H1 (cell line): Measurements from ENCODE around the gene HTR2A. TPM values are rescaled to one million over a fixed set of nuclear protein-coding genes. Genes with fewer than 3 reads are reported as not detected.

Experiments
- CTCF ChIA-PET: fragments of 300-600 bp; sonication (Branson Sonifier 250); formaldehyde crosslinking; loops from one replicate; lab custom pipeline; 2021; ENCODE audit not compliant: partially characterized antibody; lab: Charles Lee
- POLR2A ChIA-PET: fragments of 300-600 bp; sonication (Branson Sonifier 250); formaldehyde crosslinking; loops from one replicate; lab custom pipeline; 2021; ENCODE audit warnings: inconsistent platforms; ENCODE audit not compliant: partially characterized antibody; lab: Charles Lee
- DNase-seq, 2 experiments: peaks; one replicate each; pipeline versions ENCODE4 v3.0.0 to v3.0.0-alpha.2; 2010 to 2022; ENCODE audit warnings: low spot score in 2 of 2, low read depth in 1 of 2, mixed read lengths in 1 of 2
- FAIRE-seq: peaks from 2 replicates; lab custom pipeline; 2011; peaks lifted over from hg19 to GRCh38; lab: Jason Lieb, UNC
- H2AFZ ChIP-seq: 2 replicates; pipeline ENCODE4 v1.8.1; 2012; ENCODE audit warnings: low read length, inconsistent platforms
- H2AK5ac ChIP-seq: 2 replicates; pipeline ENCODE4 v1.6.1; 2013; ENCODE audit warnings: low read depth, low read length
- H2BK120ac ChIP-seq: replicated peaks from 2 replicates; pipeline ENCODE3; 2013; ENCODE audit warnings: low read depth, low read length, inconsistent platforms
- H2BK12ac ChIP-seq: 2 replicates; pipeline ENCODE4 v1.6.1; 2013; ENCODE audit warnings: low read depth, low read length
- H2BK15ac ChIP-seq: 2 replicates; pipeline ENCODE4 v1.6.1; 2013; ENCODE audit warnings: low read length
- H2BK20ac ChIP-seq: 2 replicates; pipeline ENCODE4 v1.6.1; 2013; ENCODE audit warnings: low read length
- H2BK5ac ChIP-seq: 2 replicates; pipeline ENCODE4 v1.6.1; 2013; ENCODE audit warnings: low read depth, low read length
- H3K14ac ChIP-seq: 2 replicates; pipeline ENCODE4 v1.6.1; 2013; ENCODE audit warnings: inconsistent platforms; ENCODE audit not compliant: insufficient read length
- H3K18ac ChIP-seq: 2 replicates; pipeline ENCODE4 v1.6.1; 2013; ENCODE audit warnings: low read length; ENCODE audit errors: extremely low read depth
- H3K23ac ChIP-seq: 2 replicates; pipeline ENCODE4 v1.6.1; 2013; ENCODE audit warnings: inconsistent platforms; ENCODE audit not compliant: insufficient read length
- H3K23me2 ChIP-seq: 2 replicates; pipeline ENCODE4 v1.6.1; 2013; ENCODE audit warnings: low read depth, low read length
- H3K27ac ChIP-seq: 2 replicates; pipeline ENCODE4 v1.6.1; 2011; ENCODE audit warnings: low read depth, low read length, inconsistent platforms
- H3K27me3 ChIP-seq, 4 experiments: replicated peaks in 1 of 4; 1 replicate in 1 of 4; 2 replicates in 3 of 4; pipeline versions ENCODE4 v1.6.1 to v1.8.1; 2011 to 2013; ENCODE audit warnings: low read length in 3 of 4, mild to moderate bottlenecking in 3 of 4, inconsistent platforms in 2 of 4, mixed read lengths in 2 of 4, moderate library complexity in 1 of 4; ENCODE audit not compliant: control insufficient read depth in 3 of 4, insufficient read depth in 3 of 4; ENCODE audit errors: extremely low read depth in 1 of 4
- H3K36me3 ChIP-seq, 4 experiments: 2 replicates each; pipeline versions ENCODE4 v1.6.1 to v1.8.1; 2011 to 2013; ENCODE audit warnings: mild to moderate bottlenecking in 4 of 4, low read length in 3 of 4, moderate library complexity in 2 of 4, control low read depth in 1 of 4, inconsistent platforms in 1 of 4; ENCODE audit not compliant: insufficient read depth in 4 of 4, control insufficient read depth in 2 of 4
- H3K4ac ChIP-seq: replicated peaks from 2 replicates; pipeline ENCODE3; 2013; ENCODE audit warnings: low read length, low read depth, mixed read lengths, inconsistent platforms; ENCODE audit not compliant: insufficient read length
- H3K4me1 ChIP-seq, 4 experiments: replicated peaks in 1 of 4; 1 replicate in 1 of 4; 2 replicates in 3 of 4; pipeline versions ENCODE4 v1.6.1 to v1.8.1; 2011 to 2013; ENCODE audit warnings: low read length in 3 of 4, inconsistent platforms in 2 of 4, mixed read lengths in 1 of 4; ENCODE audit not compliant: insufficient read depth in 4 of 4, control insufficient read depth in 3 of 4
- H3K4me2 ChIP-seq, 2 experiments: 2 replicates each; pipeline versions ENCODE4 v1.6.1 to v1.8.1; 2011 to 2013; ENCODE audit warnings: low read depth in 2 of 2, low read length in 2 of 2, control low read depth in 1 of 2, inconsistent platforms in 1 of 2, mild to moderate bottlenecking in 1 of 2; ENCODE audit not compliant: insufficient read depth in 1 of 2
- H3K4me3 ChIP-seq, 4 experiments: fragments of 200-600, 300-600 bp in 1 of 4; sonication (generic), shearing (Covaris generic), sonication (Bioruptor Twin) in 1 of 4; 2 replicates each; pipeline versions ENCODE4 v1.5.1 to v1.8.1; 2011 to 2016; ENCODE audit warnings: low read length in 4 of 4, low read depth in 3 of 4, control low read depth in 2 of 4, inconsistent platforms in 2 of 4, mild to moderate bottlenecking in 2 of 4, mixed read lengths in 1 of 4, moderate library complexity in 1 of 4; ENCODE audit not compliant: insufficient read depth in 2 of 4; ENCODE audit errors: extremely low read depth in 1 of 4
- H3K56ac ChIP-seq: replicated peaks from 2 replicates; pipeline ENCODE3; 2013; ENCODE audit warnings: low read depth, mild to moderate bottlenecking, mixed read lengths, low read length, inconsistent platforms; ENCODE audit not compliant: insufficient read length
- H3K79me1 ChIP-seq: 2 replicates; pipeline ENCODE4 v1.6.1; 2013; ENCODE audit warnings: low read depth, low read length, control low read depth
- H3K79me2 ChIP-seq, 2 experiments: 2 replicates each; pipeline versions ENCODE4 v1.6.1 to v1.8.1; 2012 to 2013; ENCODE audit warnings: low read length in 2 of 2, mild to moderate bottlenecking in 2 of 2, inconsistent platforms in 1 of 2; ENCODE audit not compliant: insufficient read depth in 2 of 2, control insufficient read depth in 1 of 2
- H3K9ac ChIP-seq, 4 experiments: replicated peaks in 1 of 4; 1 replicate in 1 of 4; 2 replicates in 3 of 4; pipeline versions ENCODE4 v1.6.1 to v1.8.1; 2011 to 2013; ENCODE audit warnings: low read depth in 3 of 4, low read length in 3 of 4, control low read depth in 2 of 4, mild to moderate bottlenecking in 2 of 4, moderate library complexity in 2 of 4, inconsistent platforms in 1 of 4; ENCODE audit errors: extremely low read depth in 1 of 4
- H3K9me3 ChIP-seq, 2 experiments: 2 replicates each; pipeline versions ENCODE4 v1.6.1 to v1.8.1; 2012 to 2013; ENCODE audit warnings: mild to moderate bottlenecking in 2 of 2, moderate library complexity in 2 of 2, control low read depth in 1 of 2, inconsistent platforms in 1 of 2, low read depth in 1 of 2, low read length in 1 of 2, mixed read lengths in 1 of 2; ENCODE audit not compliant: insufficient read depth in 2 of 2
- H4K20me1 ChIP-seq, 2 experiments: replicated peaks in 1 of 2; 2 replicates each; pipeline versions ENCODE3 to v1.8.1; 2011 to 2013; ENCODE audit warnings: inconsistent platforms in 2 of 2, low read length in 2 of 2, mild to moderate bottlenecking in 1 of 2; ENCODE audit not compliant: insufficient read depth in 2 of 2, control insufficient read depth in 1 of 2
- H4K5ac ChIP-seq: 2 replicates; pipeline ENCODE4 v1.6.1; 2013; ENCODE audit warnings: low read length, low read depth, mixed read lengths, inconsistent platforms; ENCODE audit not compliant: insufficient read length
- H4K8ac ChIP-seq: 2 replicates; pipeline ENCODE4 v1.8.0; 2013; ENCODE audit warnings: mild to moderate bottlenecking, moderate library complexity, low read length, inconsistent platforms; ENCODE audit not compliant: insufficient read depth; ENCODE audit errors: extremely low read depth
- H4K91ac ChIP-seq: replicated peaks from 2 replicates; pipeline ENCODE3; 2013; ENCODE audit warnings: low read length, mixed read lengths, inconsistent platforms; ENCODE audit not compliant: insufficient read length
- BCL11A ChIP-seq, 2 experiments: IDR thresholded peaks; one replicate each; pipeline ENCODE4 v1.6.1; 2011; ENCODE audit warnings: low read depth in 2 of 2, low read length in 2 of 2, mild to moderate bottlenecking in 2 of 2
- HDAC6 ChIP-seq: IDR thresholded peaks from one replicate; pipeline ENCODE4 v1.7.1; 2012; ENCODE audit warnings: low read depth, mild to moderate bottlenecking, inconsistent platforms, low read length, moderate library complexity
- PHF8 ChIP-seq: fragments of 200-600 bp; sonication (generic); conservative IDR thresholded peaks from 2 replicates; pipeline ENCODE4 v1.7.1; 2012; ENCODE audit warnings: low read depth, mild to moderate bottlenecking, inconsistent platforms, low read length, moderate library complexity
- RAD21 ChIP-seq, 2 experiments: IDR thresholded peaks in 1 of 2; conservative IDR thresholded peaks in 1 of 2; 2 replicates each; pipeline ENCODE4 v1.6.1; 2011; ENCODE audit warnings: low read depth in 2 of 2, low read length in 2 of 2, improper control_type of control experiment in 1 of 2, inconsistent platforms in 1 of 2, mild to moderate bottlenecking in 1 of 2, moderate library complexity in 1 of 2
- SIRT6 ChIP-seq: IDR thresholded peaks from one replicate; pipeline ENCODE4 v1.7.1; 2012; ENCODE audit warnings: low read length, inconsistent platforms
- SP4 ChIP-seq: IDR thresholded peaks from 2 replicates; pipeline ENCODE4 v1.6.1; 2012; ENCODE audit warnings: low read length, inconsistent platforms
- ZNF274 ChIP-seq: IDR thresholded peaks from 2 replicates; pipeline ENCODE4 v1.7.0; 2012; ENCODE audit warnings: low read length, borderline replicate concordance; ENCODE audit errors: extremely low read depth
- WGBS, 2 experiments: shearing (Covaris generic) in 1 of 2; methylation state at CpG; one replicate each; pipeline versions ENCODE4 v1.1.6 to v1.1.7; 2013 to 2015; ENCODE audit warnings: low lambda C conversion rate in 2 of 2, mixed read lengths in 2 of 2, inconsistent platforms in 1 of 2, low coverage in 1 of 2, missing lambda C conversion rate in 1 of 2; ENCODE audit not compliant: insufficient replicate concordance in 2 of 2, insufficient coverage in 1 of 2, insufficient read length in 1 of 2; ENCODE audit errors: extremely low coverage in 1 of 2, missing lambda C conversion rate in 1 of 2; 5-methylcytosine and 5-hydroxymethylcytosine counted together
- polyA plus RNA-seq, 7 experiments: library from polyadenylated mRNA; depleted of rRNA in 3 of 7; stranded (reverse) in 5 of 7; unstranded in 2 of 7; fragments of >200 nt in 5 of 7; fragments of 200-250 nt in 2 of 7; gene quantifications; 1 replicate in 5 of 7; 2 replicates in 1 of 7; 4 replicates in 1 of 7; pipeline versions ENCODE4 v1.2.1 to v1.2.3, GENCODE V29; 2011 to 2013; ENCODE audit warnings: missing spikeins in 2 of 7, mixed read lengths in 2 of 7
- total RNA-seq: library from RNA; stranded (reverse); fragmentation: NEBNext Ultra II Directional; extraction: Animal tissue kit (Norgen Biotek cat#: 25700); gene quantifications from 2 replicates; pipeline ENCODE4 v1.2.1, GENCODE V29; 2021

The HTR2A gene
- total and polyA plus RNA-seq, 2 of the 8 experiments (the other 6 are each of a cell fraction or from before 2014, with no cell fraction given), result not detected

DNA sequence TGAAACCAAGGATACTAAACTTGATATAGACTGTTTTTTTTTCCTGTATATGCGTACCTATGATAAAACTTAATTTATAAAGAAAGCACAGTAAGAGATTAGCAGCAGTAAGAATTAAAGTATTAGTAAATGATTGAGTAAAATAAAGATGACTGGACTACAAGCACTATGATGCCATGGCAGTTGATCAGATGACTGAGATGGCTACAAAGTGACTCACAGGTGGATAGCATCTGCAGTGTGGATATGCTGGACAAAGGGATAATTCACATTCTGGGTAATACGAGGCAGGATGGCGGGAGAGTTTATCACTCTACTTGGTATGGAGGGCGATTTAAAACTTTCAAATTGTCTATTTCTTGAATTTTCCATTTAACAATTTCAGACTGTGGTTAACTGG is 11.8 kb downstream of the HTR2A start:
- Histone ChIP-seq H3K23me2 (no peaks in the 10 kb centered on the region), H4K8ac (no peak overlapping the region), H2BK12ac (no peak overlapping the region), H3K4ac (no peak overlapping the region), H3K4me1 (no peaks in the 10 kb centered on the region), H3K36me3 (no peaks in the 10 kb centered on the region), H3K79me2 (no peaks in the 10 kb centered on the region), H3K18ac (no peak overlapping the region), H3K4me3 (no peak overlapping the region), H3K79me1 (no peaks in the 10 kb centered on the region), H2BK5ac (no peak overlapping the region), H2AFZ (no peak overlapping the region), H3K9me3 (no peaks in the 10 kb centered on the region), H3K23ac (no peak overlapping the region), H3K27me3 (no peaks in the 10 kb centered on the region), H2BK120ac (no peak overlapping the region), H2BK20ac (no peak overlapping the region), H4K5ac (no peak overlapping the region), H2BK15ac (no peak overlapping the region), H4K20me1 (no peaks in the 10 kb centered on the region), H2AK5ac (no peak overlapping the region), H4K91ac (no peak overlapping the region), H3K9ac (no peak overlapping the region), H3K56ac (no peak overlapping the region), H3K14ac (no peak overlapping the region), H3K27ac (no peak overlapping the region), H3K4me2 (no peak overlapping the region)
- POLR2A ChIA-PET, result no interaction called here
- DNase-seq (no peak), FAIRE-seq (no peak)
- CTCF ChIA-PET, result interaction anchor here (1.2 to 2.9 kb wide), 2 partner anchors 8 to 55 kb away, joined by 3 to 15 read pairs; no protein-coding TSS in a partner anchor
- 87% methylated on average over 4 of the region's 4 CpGs; no CpG with 5 or more reads in 1 of the 2 experiments for WGBS, 2 experiments
- TF ChIP-seq ZNF274 (no peak), SP4 (no peak), HDAC6 (no peak), SIRT6 (no peak), PHF8 (no peak), RAD21 (IDR thresholded peaks at IDR 0.05 in 1 of 2, conservative IDR thresholded peaks at IDR 0.05 in 1 of 2; ENCODE audit: low read depth in 2 of 2, low read length in 2 of 2) (no peak), BCL11A (IDR thresholded peaks at IDR 0.05; ENCODE audit: low read depth in 2 of 2, low read length in 2 of 2) (no peak)
